LNCAP (cell line): ENCODE measurements around the gene POGLUT2.

ENCODE experiments used
- CTCF ChIP-seq: fragments of 450-650 bp; IDR thresholded peaks from 2 replicates; pipeline ENCODE4 v1.5.1; 2017; ENCODE audit warnings: mild to moderate bottlenecking

POGLUT2 gene

GRCh38 chr13:102751886-102752285, 46.9 kb downstream of the POGLUT2 start:
- TF ChIP-seq CTCF = no peak

- no peak for TF ChIP-seq CTCF
Observed at GRCh38 chr13:102742506-102742905, 56.3 kb downstream of the POGLUT2 start.

- TF ChIP-seq CTCF = no peak
Observed at GRCh38 chr13:102742101-102742500, 56.7 kb downstream of the POGLUT2 start.
